HEK293 (cell line): Measurements from ENCODE around the gene AQP6.

Source experiments
- CTCF ChIA-PET: fragments of 350-600 bp; formaldehyde crosslinking; extraction: SDS; loops from one replicate; lab custom pipeline; 2021; ENCODE audit warnings: antibody characterized with exemption; lab: Yijun Ruan, JAX
- POLR2A ChIA-PET: fragments of 300-600 bp; formaldehyde crosslinking; extraction: SDS; loops from one replicate; lab custom pipeline; 2020; ENCODE audit warnings: antibody characterized with exemption, inconsistent platforms; lab: Yijun Ruan, JAX
- H3K27ac ChIP-seq: fragments of 200-500 bp; sonication (Bioruptor generic); 2 replicates; pipeline ENCODE4 v1.5.1; 2014; ENCODE audit warnings: low read depth, low read length, control low read depth, inconsistent platforms; ENCODE audit errors: extremely low read depth
- H3K36me3 ChIP-seq, 2 experiments: fragments of 200-500 bp in 1 of 2; sonication (Bioruptor generic) in 1 of 2; 1 replicate in 1 of 2; 2 replicates in 1 of 2; pipeline ENCODE4 v1.5.1; 2014 to 2017; ENCODE audit warnings: inconsistent platforms in 2 of 2, low read length in 2 of 2; ENCODE audit not compliant: control insufficient read depth in 2 of 2, insufficient read depth in 1 of 2
- H3K4me1 ChIP-seq: fragments of 200-500 bp; sonication (Bioruptor generic); 2 replicates; pipeline ENCODE4 v1.5.1; 2014; ENCODE audit warnings: mild to moderate bottlenecking, low read length, inconsistent platforms; ENCODE audit not compliant: control insufficient read depth, insufficient read depth
- H3K4me3 ChIP-seq: 2 replicates; pipeline ENCODE4 v1.5.1; 2011; ENCODE audit warnings: low read depth, mild to moderate bottlenecking, control low read depth, low read length, moderate library complexity
- H3K9me3 ChIP-seq: fragments of 200-500 bp; sonication (Bioruptor generic); 2 replicates; pipeline ENCODE4 v1.5.1; 2014; ENCODE audit warnings: low read depth, low read length, inconsistent platforms; ENCODE audit not compliant: control insufficient read depth, insufficient read depth
- GFI1B ChIP-seq: fragments of 450-650 bp; formaldehyde crosslinking; IDR thresholded peaks from 2 replicates; pipeline ENCODE4 v1.5.1; 2016; ENCODE audit warnings: missing biosample characterization, missing genetic modification characterization
- KLF10 ChIP-seq: fragments of 450-650 bp; IDR thresholded peaks from 2 replicates; pipeline ENCODE4 v1.5.1; 2018; ENCODE audit warnings: missing biosample characterization, mild to moderate bottlenecking, missing genetic modification characterization
- PRDM1 ChIP-seq: fragments of 450-650 bp; formaldehyde crosslinking; IDR thresholded peaks from 2 replicates; pipeline ENCODE4; 2016; ENCODE audit warnings: missing biosample characterization, missing genetic modification characterization
- SP2 ChIP-seq: fragments of 450-650 bp; formaldehyde crosslinking; IDR thresholded peaks from 2 replicates; pipeline ENCODE4 v1.5.1; 2016; ENCODE audit warnings: missing biosample characterization, missing genetic modification characterization
- ZFP37 ChIP-seq: fragments of 450-650 bp; formaldehyde crosslinking; IDR thresholded peaks from 2 replicates; pipeline ENCODE4 v1.5.1; 2016; ENCODE audit warnings: missing biosample characterization, missing genetic modification characterization
- ZNF146 ChIP-seq: fragments of 450-650 bp; formaldehyde crosslinking; IDR thresholded peaks from 2 replicates; pipeline ENCODE4 v1.5.1; 2016; ENCODE audit warnings: missing biosample characterization, missing genetic modification characterization
- ZNF169 ChIP-seq: fragments of 450-650 bp; formaldehyde crosslinking; IDR thresholded peaks from 2 replicates; pipeline ENCODE4 v1.5.1; 2016; ENCODE audit warnings: missing biosample characterization, missing genetic modification characterization
- ZNF184 ChIP-seq: fragments of 450-650 bp; IDR thresholded peaks from 2 replicates; pipeline ENCODE4 v1.5.1; 2018; ENCODE audit warnings: missing biosample characterization, mild to moderate bottlenecking, missing genetic modification characterization
- ZNF274 ChIP-seq, 2 experiments: fragments of 200-500 bp in 1 of 2; fragments of 450-650 bp in 1 of 2; sonication (Bioruptor generic) in 1 of 2; formaldehyde crosslinking in 1 of 2; IDR thresholded peaks; 2 replicates each; pipeline versions ENCODE4 v1.5.1 to v1.6.1; 2014 to 2016; ENCODE audit warnings: borderline replicate concordance in 1 of 2, inconsistent platforms in 1 of 2, low read length in 1 of 2, missing biosample characterization in 1 of 2, missing genetic modification characterization in 1 of 2
- ZNF366 ChIP-seq: fragments of 450-650 bp; formaldehyde crosslinking; conservative IDR thresholded peaks from 2 replicates; pipeline ENCODE4 v1.5.1; 2016; ENCODE audit warnings: missing biosample characterization, missing genetic modification characterization
- ZNF549 ChIP-seq: fragments of 450-650 bp; IDR thresholded peaks from 2 replicates; pipeline ENCODE4 v1.5.1; 2018; ENCODE audit warnings: missing biosample characterization, missing genetic modification characterization, mild to moderate bottlenecking, inconsistent platforms, moderate library complexity
- ZNF560 ChIP-seq: fragments of 450-650 bp; formaldehyde crosslinking; IDR thresholded peaks from 2 replicates; pipeline ENCODE4 v1.5.1; 2017; ENCODE audit warnings: missing biosample characterization, missing genetic modification characterization, borderline replicate concordance
- TF ChIP-seq, protein P1 (sequence below): fragments of 450-650 bp; formaldehyde crosslinking; IDR thresholded peaks from 2 replicates; pipeline ENCODE4 v1.5.1; 2016; ENCODE audit warnings: missing biosample characterization, missing genetic modification characterization
- TF ChIP-seq, protein P2 (sequence below): fragments of 450-650 bp; formaldehyde crosslinking; IDR thresholded peaks from 2 replicates; pipeline ENCODE4 v1.5.1; 2016; ENCODE audit warnings: missing biosample characterization, missing genetic modification characterization
- TF ChIP-seq, protein P3 (sequence below): fragments of 450-650 bp; formaldehyde crosslinking; IDR thresholded peaks from 2 replicates; pipeline ENCODE4 v1.5.1; 2016; ENCODE audit warnings: missing biosample characterization, missing genetic modification characterization, borderline replicate concordance
- TF ChIP-seq, protein P4 (sequence below): fragments of 450-650 bp; formaldehyde crosslinking; IDR thresholded peaks from 2 replicates; pipeline ENCODE4 v1.5.1; 2016; ENCODE audit warnings: missing biosample characterization, missing genetic modification characterization
- TF ChIP-seq, protein P5 (sequence below): fragments of 450-650 bp; formaldehyde crosslinking; IDR thresholded peaks from 2 replicates; pipeline ENCODE4 v1.5.1; 2016; ENCODE audit warnings: missing biosample characterization, missing genetic modification characterization

The AQP6 gene

DNA sequence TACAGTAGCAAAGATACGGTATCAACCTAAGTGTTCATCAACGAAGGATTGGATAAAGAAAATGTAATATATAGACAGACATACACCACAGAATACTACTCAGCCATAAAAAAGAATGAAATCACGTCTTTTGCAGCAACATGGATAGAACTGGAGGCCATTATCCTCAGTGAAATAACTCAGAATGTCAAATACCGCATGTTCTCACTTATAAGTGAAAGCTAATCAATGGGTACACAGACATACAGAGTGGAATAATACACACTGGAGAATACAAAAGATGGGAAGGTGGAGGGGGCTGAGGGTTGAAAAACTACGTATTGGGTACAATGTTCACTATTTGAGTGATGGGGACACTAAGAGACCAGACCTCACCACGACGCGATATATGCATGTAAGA, 51.5 kb downstream of the AQP6 start:
- Histone ChIP-seq H3K4me1 (0 out of 2 replicates have a peak, but pooled peaks cover 3% of the 10 kb centered on the region), H3K9me3 (no peaks in the 10 kb centered on the region), H3K27ac (no peak overlapping the region), H3K36me3 (peaks cover 0 to 8% of the 10 kb centered on the region in 2 experiments; a peak in 2 of 3 replicates), H3K4me3 (peak overlapping the region; percentile 93)
- ChIA-PET POLR2A (interaction anchor here (0.8 to 2.0 kb wide), 2 partner anchors 15 to 18 kb away, joined by 3 to 8 read pairs; no protein-coding TSS in a partner anchor), CTCF (interaction anchor here (0.6 to 8.4 kb wide), 4 partner anchors 12 to 58 kb away, joined by 3 to 55 read pairs (median 4); no protein-coding TSS in a partner anchor)
- TF ChIP-seq GFI1B: no peak
- TF ChIP-seq, protein P1, sequence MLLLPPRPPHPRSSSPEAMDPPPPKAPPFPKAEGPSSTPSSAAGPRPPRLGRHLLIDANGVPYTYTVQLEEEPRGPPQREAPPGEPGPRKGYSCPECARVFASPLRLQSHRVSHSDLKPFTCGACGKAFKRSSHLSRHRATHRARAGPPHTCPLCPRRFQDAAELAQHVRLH: 0 out of 2 replicates have a peak, but pooled peaks have one; percentile 45
- peak; percentile 100 for TF ChIP-seq ZNF146 (tag by site-specific recombination)

DNA sequence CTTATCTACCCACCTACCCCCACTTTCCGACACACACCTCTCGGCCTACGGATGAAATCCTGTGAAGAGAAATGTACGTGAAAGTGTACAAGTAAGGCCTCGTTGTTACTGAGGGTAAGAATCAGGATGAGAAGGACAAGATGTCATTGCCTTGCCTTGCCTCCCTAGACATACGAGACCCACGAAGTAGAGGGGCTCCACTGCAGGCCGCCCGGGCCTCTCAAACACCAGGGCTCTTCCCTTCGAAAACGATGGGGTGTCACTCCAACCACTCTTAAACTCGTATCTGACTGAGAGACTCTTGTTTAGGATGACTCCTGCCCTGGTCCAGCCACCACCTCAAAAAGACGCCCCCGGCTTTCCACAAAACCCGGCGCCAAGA, 52.0 kb downstream of the AQP6 start:
- TF ChIP-seq, protein P2, sequence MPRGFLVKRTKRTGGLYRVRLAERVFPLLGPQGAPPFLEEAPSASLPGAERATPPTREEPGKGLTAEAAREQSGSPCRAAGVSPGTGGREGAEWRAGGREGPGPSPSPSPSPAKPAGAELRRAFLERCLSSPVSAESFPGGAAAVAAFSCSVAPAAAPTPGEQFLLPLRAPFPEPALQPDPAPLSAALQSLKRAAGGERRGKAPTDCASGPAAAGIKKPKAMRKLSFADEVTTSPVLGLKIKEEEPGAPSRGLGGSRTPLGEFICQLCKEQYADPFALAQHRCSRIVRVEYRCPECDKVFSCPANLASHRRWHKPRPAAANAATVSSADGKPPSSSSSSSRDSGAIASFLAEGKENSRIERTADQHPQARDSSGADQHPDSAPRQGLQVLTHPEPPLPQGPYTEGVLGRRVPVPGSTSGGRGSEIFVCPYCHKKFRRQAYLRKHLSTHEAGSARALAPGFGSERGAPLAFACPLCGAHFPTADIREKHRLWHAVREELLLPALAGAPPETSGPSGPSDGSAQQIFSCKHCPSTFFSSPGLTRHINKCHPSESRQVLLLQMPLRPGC: no peak
- no peak for TF ChIP-seq ZNF366 (tag by site-specific recombination)
- 0 out of 2 replicates have a peak, but pooled peaks have one; percentile 29 for TF ChIP-seq ZFP37 (tag by site-specific recombination)
- 0 out of 2 replicates have a peak, but pooled peaks have one; percentile 14 for TF ChIP-seq ZNF184 (tag by site-specific recombination)
- TF ChIP-seq ZNF549: no peak
- TF ChIP-seq ZNF560 (tag by site-specific recombination): no peak
- no peak for TF ChIP-seq ZNF169
- TF ChIP-seq PRDM1 (tag by site-specific recombination): peak; percentile 20; the same call in 1 of the 2 replicates
- Histone ChIP-seq H3K27ac (peak overlapping the region; percentile 56), H3K4me3 (peak overlapping the region; percentile 93), H3K9me3 (no peaks in the 10 kb centered on the region), H3K36me3 (peaks cover 0 to 8% of the 10 kb centered on the region in 2 experiments; a peak in 2 of 3 replicates), H3K4me1 (0 out of 2 replicates have a peak, but pooled peaks cover 3% of the 10 kb centered on the region)
- POLR2A ChIA-PET: interaction anchor here (0.6 to 2.0 kb wide), 10 partner anchors 8 to 283 kb away, joined by 3 to 9 read pairs (median 5); partner anchors contain the start of genes COX14, SMARCD1 and TMBIM6
- CTCF ChIA-PET: interaction anchor here (0.6 to 8.4 kb wide), 5 partner anchors 13 to 59 kb away, joined by 3 to 55 read pairs (median 3); no protein-coding TSS in a partner anchor

DNA sequence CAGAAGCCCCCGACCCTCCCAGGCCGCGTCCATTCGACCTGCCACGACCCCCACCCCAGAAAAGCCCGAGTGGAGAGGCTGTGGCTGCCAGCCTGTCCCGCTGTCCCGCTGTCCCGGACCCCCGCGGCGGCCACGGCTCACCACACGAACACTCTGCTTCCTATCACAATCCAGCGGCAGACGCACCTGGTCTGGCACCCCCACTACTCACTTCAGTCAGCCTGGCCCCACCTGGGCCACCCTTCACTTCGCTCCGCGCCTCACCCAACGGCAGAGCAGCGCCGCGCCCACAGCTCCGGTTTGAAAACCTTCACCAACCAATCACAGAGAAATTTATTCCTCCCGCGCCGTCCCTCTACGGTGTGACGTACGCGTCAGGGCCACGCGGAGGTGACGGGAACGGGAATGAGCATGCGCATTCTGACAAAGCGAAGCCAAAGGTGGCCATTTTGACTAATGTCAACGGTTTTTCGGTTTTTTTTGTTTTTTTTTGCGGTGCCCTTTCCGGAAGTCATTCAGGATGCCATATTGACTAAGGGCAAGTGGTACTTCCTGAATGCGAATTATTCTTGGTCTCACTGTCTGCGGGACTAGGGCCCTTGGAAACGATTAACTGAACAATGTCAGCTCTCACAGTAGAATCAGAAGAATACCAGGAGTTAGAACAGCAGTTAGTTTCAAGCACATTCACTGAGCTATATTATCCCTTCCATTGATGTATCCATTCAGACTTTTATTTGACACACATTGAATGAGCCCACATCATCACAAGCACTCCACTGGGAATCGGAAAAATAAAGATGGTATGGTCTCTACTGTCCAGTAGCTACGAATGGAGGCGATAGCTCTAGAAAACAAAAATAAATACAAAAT, 52.7 kb downstream of the AQP6 start, which contains the start of gene RACGAP1:
Gene RACGAP1 (minus strand): TSS at position 308 of the 873 bp plus-strand sequence. CDS start 8,779 bp downstream, outside the sequence.
- ChIA-PET POLR2A (interaction anchor here (0.6 to 2.0 kb wide), 12 partner anchors 9 to 284 kb away, joined by 3 to 9 read pairs (median 5); partner anchors contain the start of genes COX14, NCKAP5L, SMARCD1 and TMBIM6), CTCF (interaction anchor here (0.6 to 8.4 kb wide), 7 partner anchors 13 to 284 kb away, joined by 3 to 55 read pairs (median 5); partner anchors contain the start of gene TMBIM6)
- Histone ChIP-seq H3K36me3 (peaks cover 0 to 8% of the 10 kb centered on the region in 2 experiments; a peak in 2 of 3 replicates), H3K9me3 (no peaks in the 10 kb centered on the region), H3K4me3 (peak within 1 kb of the TSS; percentile 93), H3K4me1 (0 out of 2 replicates have a peak, but pooled peaks cover 3% of the 10 kb centered on the region), H3K27ac (peak within 1 kb of the TSS; percentile 56)
- TF ChIP-seq, protein P3, sequence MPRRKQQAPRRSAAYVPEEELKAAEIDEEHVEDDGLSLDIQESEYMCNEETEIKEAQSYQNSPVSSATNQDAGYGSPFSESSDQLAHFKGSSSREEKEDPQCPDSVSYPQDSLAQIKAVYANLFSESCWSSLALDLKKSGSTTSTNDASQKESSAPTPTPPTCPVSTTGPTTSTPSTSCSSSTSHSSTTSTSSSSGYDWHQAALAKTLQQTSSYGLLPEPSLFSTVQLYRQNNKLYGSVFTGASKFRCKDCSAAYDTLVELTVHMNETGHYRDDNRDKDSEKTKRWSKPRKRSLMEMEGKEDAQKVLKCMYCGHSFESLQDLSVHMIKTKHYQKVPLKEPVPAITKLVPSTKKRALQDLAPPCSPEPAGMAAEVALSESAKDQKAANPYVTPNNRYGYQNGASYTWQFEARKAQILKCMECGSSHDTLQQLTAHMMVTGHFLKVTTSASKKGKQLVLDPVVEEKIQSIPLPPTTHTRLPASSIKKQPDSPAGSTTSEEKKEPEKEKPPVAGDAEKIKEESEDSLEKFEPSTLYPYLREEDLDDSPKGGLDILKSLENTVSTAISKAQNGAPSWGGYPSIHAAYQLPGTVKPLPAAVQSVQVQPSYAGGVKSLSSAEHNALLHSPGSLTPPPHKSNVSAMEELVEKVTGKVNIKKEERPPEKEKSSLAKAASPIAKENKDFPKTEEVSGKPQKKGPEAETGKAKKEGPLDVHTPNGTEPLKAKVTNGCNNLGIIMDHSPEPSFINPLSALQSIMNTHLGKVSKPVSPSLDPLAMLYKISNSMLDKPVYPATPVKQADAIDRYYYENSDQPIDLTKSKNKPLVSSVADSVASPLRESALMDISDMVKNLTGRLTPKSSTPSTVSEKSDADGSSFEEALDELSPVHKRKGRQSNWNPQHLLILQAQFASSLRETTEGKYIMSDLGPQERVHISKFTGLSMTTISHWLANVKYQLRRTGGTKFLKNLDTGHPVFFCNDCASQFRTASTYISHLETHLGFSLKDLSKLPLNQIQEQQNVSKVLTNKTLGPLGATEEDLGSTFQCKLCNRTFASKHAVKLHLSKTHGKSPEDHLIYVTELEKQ (tag by site-specific recombination): no peak
- TF ChIP-seq, protein P4, sequence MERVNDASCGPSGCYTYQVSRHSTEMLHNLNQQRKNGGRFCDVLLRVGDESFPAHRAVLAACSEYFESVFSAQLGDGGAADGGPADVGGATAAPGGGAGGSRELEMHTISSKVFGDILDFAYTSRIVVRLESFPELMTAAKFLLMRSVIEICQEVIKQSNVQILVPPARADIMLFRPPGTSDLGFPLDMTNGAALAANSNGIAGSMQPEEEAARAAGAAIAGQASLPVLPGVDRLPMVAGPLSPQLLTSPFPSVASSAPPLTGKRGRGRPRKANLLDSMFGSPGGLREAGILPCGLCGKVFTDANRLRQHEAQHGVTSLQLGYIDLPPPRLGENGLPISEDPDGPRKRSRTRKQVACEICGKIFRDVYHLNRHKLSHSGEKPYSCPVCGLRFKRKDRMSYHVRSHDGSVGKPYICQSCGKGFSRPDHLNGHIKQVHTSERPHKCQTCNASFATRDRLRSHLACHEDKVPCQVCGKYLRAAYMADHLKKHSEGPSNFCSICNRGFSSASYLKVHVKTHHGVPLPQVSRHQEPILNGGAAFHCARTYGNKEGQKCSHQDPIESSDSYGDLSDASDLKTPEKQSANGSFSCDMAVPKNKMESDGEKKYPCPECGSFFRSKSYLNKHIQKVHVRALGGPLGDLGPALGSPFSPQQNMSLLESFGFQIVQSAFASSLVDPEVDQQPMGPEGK (tag by site-specific recombination): peak; percentile 95
- TF ChIP-seq SP2 (tag by site-specific recombination) (peak; percentile 88), KLF10 (tag by site-specific recombination) (peak; percentile 53; the same call in 1 of the 2 replicates), ZNF274 (IDR thresholded peaks at IDR 0.05; ENCODE audit: low read length) (no peak), ZNF274 (tag by site-specific recombination; IDR thresholded peaks at IDR 0.05; ENCODE audit: borderline replicate concordance) (no peak), ZFP37 (tag by site-specific recombination) (peak; percentile 12; the same call in 1 of the 2 replicates)
- TF ChIP-seq, protein P5, sequence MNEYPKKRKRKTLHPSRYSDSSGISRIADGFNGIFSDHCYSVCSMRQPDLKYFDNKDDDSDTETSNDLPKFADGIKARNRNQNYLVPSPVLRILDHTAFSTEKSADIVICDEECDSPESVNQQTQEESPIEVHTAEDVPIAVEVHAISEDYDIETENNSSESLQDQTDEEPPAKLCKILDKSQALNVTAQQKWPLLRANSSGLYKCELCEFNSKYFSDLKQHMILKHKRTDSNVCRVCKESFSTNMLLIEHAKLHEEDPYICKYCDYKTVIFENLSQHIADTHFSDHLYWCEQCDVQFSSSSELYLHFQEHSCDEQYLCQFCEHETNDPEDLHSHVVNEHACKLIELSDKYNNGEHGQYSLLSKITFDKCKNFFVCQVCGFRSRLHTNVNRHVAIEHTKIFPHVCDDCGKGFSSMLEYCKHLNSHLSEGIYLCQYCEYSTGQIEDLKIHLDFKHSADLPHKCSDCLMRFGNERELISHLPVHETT: peak; percentile 66
